ENCODE results near the gene TPPP2.

- TF ChIP-seq CTCF (IDR thresholded peaks at IDR 0.05) (no peak), POLR2AphosphoS5 (IDR thresholded peaks at IDR 0.05; ENCODE audit: insufficient read depth in 1 of 2, low read depth in 1 of 2) (no peak)
Measured at GRCh38 chr14:21075719-21076437, 45.9 kb downstream of the TPPP2 start.
